ENCODE measurements around the gene KRT81. TPM values are rescaled to one million over a fixed set of nuclear protein-coding genes. Genes with fewer than 3 reads are reported as not detected.
"Not testable (repeated sequence)": the region's sequence is repeated elsewhere in the genome, so short reads cannot be mapped to it uniquely, and the experiment has no call there.

Gene KRT81
- total RNA-seq, 5 donors from 2014 or later (not counting 1 experiment from before 2014, with no cell fraction given), result 0.30 to 1.0 (median 0.76) TPM; not detected in 2

DNA sequence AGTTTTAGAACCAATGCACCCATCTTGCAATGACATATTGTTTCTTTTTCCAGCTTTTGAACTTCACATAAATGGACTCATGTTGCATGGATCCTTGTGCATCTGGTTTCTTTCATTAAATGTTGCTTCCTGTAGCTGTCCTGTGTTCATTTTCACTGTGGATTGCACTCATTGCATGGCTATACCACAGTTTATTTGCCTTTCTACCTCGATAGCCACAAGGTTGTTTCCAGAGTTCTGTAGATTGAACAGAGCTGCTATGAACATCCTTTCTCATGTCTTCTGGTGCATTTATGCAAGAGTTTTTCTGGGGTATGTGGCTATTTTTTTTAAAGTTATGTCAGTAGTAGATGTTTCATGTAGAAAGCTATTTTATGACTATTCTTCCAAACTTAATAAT is 3.5 kb upstream of the KRT81 start:
- Histone ChIP-seq H3K27ac (ENCODE audit: low read length) (no peak overlapping the region), H3K27me3 (replicated peaks in 1 of 2; ENCODE audit: control insufficient read depth in 2 of 2, extremely low read depth in 1 of 2, insufficient read depth in 2 of 2, low read length in 1 of 2) (peaks cover 0 to 13% of the 10 kb centered on the region in 2 experiments), H3K4me3 (ENCODE audit: control insufficient read depth in 1 of 2, extremely low read depth in 1 of 2, low read length in 1 of 2) (no peak overlapping the region), H3K9me3 (no peaks in the 10 kb centered on the region), H3K4me1 (ENCODE audit: control insufficient read depth in 1 of 2, extremely low read depth in 1 of 2, insufficient read depth in 2 of 2, low read length in 2 of 2) (no peaks in the 10 kb centered on the region), H3K36me3 (ENCODE audit: control insufficient read depth in 2 of 2, extremely low read depth in 1 of 2, insufficient read depth in 1 of 2, low read length in 1 of 2) (no peaks in the 10 kb centered on the region)
- peaks cover 18 to 22% of the 10 kb centered on the region in 2 donors for H3K27me3 Mint-ChIP-seq
- H3K4me1 Mint-ChIP-seq, result no peaks in the 10 kb centered on the region
- ChIA-PET CTCF (interaction anchor here in 1 of 2 donors (0.5 to 1.5 kb wide), 2 partner anchors 16 to 415 kb away, joined by 3 read pairs; no protein-coding TSS in a partner anchor), POLR2A (no interaction called here)
- H3K9me3 Mint-ChIP-seq, result no peaks in the 10 kb centered on the region
- no peaks in the 10 kb centered on the region for H3K36me3 Mint-ChIP-seq
- no peak for DNase-seq
- no peak overlapping the region for H3K4me3 Mint-ChIP-seq
- no peak overlapping the region for H3K27ac Mint-ChIP-seq
- 50% methylated on average over 1 of the region's 1 CpG for WGBS (ENCODE audit: insufficient coverage)
- ATAC-seq (replicated peaks in 1 of 4), result no peak

DNA sequence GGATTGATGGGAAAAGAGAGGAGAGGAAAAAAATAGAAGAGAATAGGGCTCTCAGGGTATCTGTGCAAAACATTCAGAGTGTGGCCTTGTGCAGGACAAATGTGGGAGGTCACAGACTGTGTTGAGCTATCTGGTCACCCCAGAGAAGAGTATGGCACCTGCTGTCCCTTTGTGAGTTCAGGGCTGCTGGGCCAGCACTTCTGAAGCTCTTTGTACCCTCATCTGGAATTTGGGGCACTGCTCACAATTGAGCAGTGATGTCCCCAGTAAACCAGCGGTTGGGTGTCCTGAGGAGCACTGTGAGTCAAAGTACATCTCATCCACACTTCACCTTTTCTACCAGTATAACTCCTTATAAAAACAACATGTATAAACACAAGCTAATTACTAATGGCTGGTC is 2.6 kb upstream of the KRT81 start:
- peaks cover 0 to 13% of the 10 kb centered on the region in 2 experiments for H3K27me3 ChIP-seq (replicated peaks in 1 of 2; ENCODE audit: control insufficient read depth in 2 of 2, extremely low read depth in 1 of 2, insufficient read depth in 2 of 2, low read length in 1 of 2)
- H3K9me3 ChIP-seq, result no peaks in the 10 kb centered on the region
- no peak overlapping the region for H3K27ac ChIP-seq (ENCODE audit: low read length)
- Mint-ChIP-seq H3K27ac (no peak overlapping the region), H3K4me3 (no peak overlapping the region), H3K4me1 (no peaks in the 10 kb centered on the region), H3K36me3 (no peaks in the 10 kb centered on the region), H3K27me3 (peaks cover 15 to 22% of the 10 kb centered on the region in 2 donors), H3K9me3 (no peaks in the 10 kb centered on the region)
- ATAC-seq (replicated peaks in 1 of 4), result no peak
- no peaks in the 10 kb centered on the region for H3K4me1 ChIP-seq (ENCODE audit: control insufficient read depth in 1 of 2, extremely low read depth in 1 of 2, insufficient read depth in 2 of 2, low read length in 2 of 2)
- POLR2A ChIA-PET, result interaction anchor here in 1 of 2 donors (0.8 kb wide), 1 partner anchor 88 kb away, joined by 3 read pairs; no protein-coding TSS in a partner anchor
- CTCF ChIA-PET, result interaction anchor here (0.5 to 1.5 kb wide), 3 partner anchors 15 to 414 kb away, joined by 3 read pairs; no protein-coding TSS in a partner anchor
- no peak overlapping the region for H3K4me3 ChIP-seq (ENCODE audit: control insufficient read depth in 1 of 2, extremely low read depth in 1 of 2, low read length in 1 of 2)
- no CpG with 5 or more reads among the region's 1 CpG for WGBS (ENCODE audit: insufficient coverage)
- H3K36me3 ChIP-seq (ENCODE audit: control insufficient read depth in 2 of 2, extremely low read depth in 1 of 2, insufficient read depth in 1 of 2, low read length in 1 of 2), result no peaks in the 10 kb centered on the region
- DNase-seq, result no peak

- H3K4me3 ChIP-seq (ENCODE audit: control insufficient read depth in 1 of 2, extremely low read depth in 1 of 2, low read length in 1 of 2); H3K9me3 ChIP-seq; H3K4me3 Mint-ChIP-seq; H3K27ac ChIP-seq (ENCODE audit: low read length); H3K36me3 Mint-ChIP-seq; H3K27ac Mint-ChIP-seq; H3K9me3 Mint-ChIP-seq; H3K4me1 ChIP-seq (ENCODE audit: control insufficient read depth in 1 of 2, extremely low read depth in 1 of 2, insufficient read depth in 2 of 2, low read length in 2 of 2); CTCF ChIA-PET; POLR2A ChIA-PET; DNase-seq; ATAC-seq (replicated peaks in 1 of 4); H3K36me3 ChIP-seq (ENCODE audit: control insufficient read depth in 2 of 2, extremely low read depth in 1 of 2, insufficient read depth in 1 of 2, low read length in 1 of 2): not testable (repeated sequence)
- no CpG with 5 or more reads among the region's 5 CpGs for WGBS (ENCODE audit: insufficient coverage)
- H3K27me3 ChIP-seq (replicated peaks in 1 of 2; ENCODE audit: control insufficient read depth in 2 of 2, extremely low read depth in 1 of 2, insufficient read depth in 2 of 2, low read length in 1 of 2), result peaks cover 0 to 16% of the 10 kb centered on the region in 2 experiments
- H3K4me1 Mint-ChIP-seq, result peaks cover 0 to 13% (median 7%) of the 10 kb centered on the region in 3 donors
- peaks cover 6 to 10% of the 10 kb centered on the region in 2 donors for H3K27me3 Mint-ChIP-seq
Measured at GRCh38 chr12:52290483-52291134, 725 bp downstream of the KRT81 start.

GRCh38 chr12:52287816-52288805 is 3.2 kb downstream of the KRT81 start:
- H3K9me3 ChIP-seq; CTCF ChIA-PET; H3K27ac ChIP-seq (ENCODE audit: low read length); H3K27ac Mint-ChIP-seq; H3K36me3 ChIP-seq (ENCODE audit: control insufficient read depth in 2 of 2, extremely low read depth in 1 of 2, insufficient read depth in 1 of 2, low read length in 1 of 2); H3K27me3 Mint-ChIP-seq; POLR2A ChIA-PET; H3K4me1 ChIP-seq (ENCODE audit: control insufficient read depth in 1 of 2, extremely low read depth in 1 of 2, insufficient read depth in 2 of 2, low read length in 2 of 2); H3K9me3 Mint-ChIP-seq; H3K4me3 Mint-ChIP-seq; H3K36me3 Mint-ChIP-seq; ATAC-seq (replicated peaks in 1 of 4); H3K4me3 ChIP-seq (ENCODE audit: control insufficient read depth in 1 of 2, extremely low read depth in 1 of 2, low read length in 1 of 2): not testable (repeated sequence)
- peaks cover 0 to 13% (median 7%) of the 10 kb centered on the region in 3 donors for H3K4me1 Mint-ChIP-seq
- H3K27me3 ChIP-seq (replicated peaks in 1 of 2; ENCODE audit: control insufficient read depth in 2 of 2, extremely low read depth in 1 of 2, insufficient read depth in 2 of 2, low read length in 1 of 2), result peaks cover 0 to 17% of the 10 kb centered on the region in 2 experiments
- peak in 1 of 35 experiments; percentile 14 for DNase-seq
- WGBS (ENCODE audit: insufficient coverage), result no CpG with 5 or more reads among the region's 17 CpGs

GRCh38 chr12:52286857-52287785 is 4.2 kb downstream of the KRT81 start:
- H3K4me1 ChIP-seq (ENCODE audit: control insufficient read depth in 1 of 2, extremely low read depth in 1 of 2, insufficient read depth in 2 of 2, low read length in 2 of 2); H3K36me3 Mint-ChIP-seq; H3K27ac ChIP-seq (ENCODE audit: low read length); H3K9me3 Mint-ChIP-seq; H3K36me3 ChIP-seq (ENCODE audit: control insufficient read depth in 2 of 2, extremely low read depth in 1 of 2, insufficient read depth in 1 of 2, low read length in 1 of 2); POLR2A ChIA-PET; H3K4me3 Mint-ChIP-seq; ATAC-seq (replicated peaks in 1 of 4); H3K9me3 ChIP-seq; H3K27ac Mint-ChIP-seq; H3K4me3 ChIP-seq (ENCODE audit: control insufficient read depth in 1 of 2, extremely low read depth in 1 of 2, low read length in 1 of 2): not testable (repeated sequence)
- WGBS (ENCODE audit: insufficient coverage), result 96% methylated on average over 3 of the region's 21 CpGs
- CTCF ChIA-PET, result interaction anchor here in 1 of 2 donors (0.5 to 1.0 kb wide), 2 partner anchors 9 to 40 kb away, joined by 4 to 5 read pairs; no protein-coding TSS in a partner anchor
- peaks cover 0 to 17% of the 10 kb centered on the region in 2 experiments for H3K27me3 ChIP-seq (replicated peaks in 1 of 2; ENCODE audit: control insufficient read depth in 2 of 2, extremely low read depth in 1 of 2, insufficient read depth in 2 of 2, low read length in 1 of 2)
- peak in 1 of 35 experiments; percentile 14 for DNase-seq
- Mint-ChIP-seq H3K4me1 (peaks cover 0 to 13% (median 7%) of the 10 kb centered on the region in 3 donors), H3K27me3 (peaks cover 3 to 11% of the 10 kb centered on the region in 2 donors)
